HG03469 (cell line): Measurements from ENCODE around the gene CCNL2.
"Not testable (repeated sequence)": the region's sequence is repeated elsewhere in the genome, so short reads cannot be mapped to it uniquely, and the experiment has no call there.

Experiments
- ATAC-seq: cut with Tn5 transposase; IDR thresholded peaks from one replicate; pipeline ENCODE4 v1.9.1; 2021; ENCODE audit warnings: mild to moderate bottlenecking, moderate library complexity, moderate number of reproducible peaks; ENCODE audit not compliant: unreplicated experiment

Gene CCNL2

DNA sequence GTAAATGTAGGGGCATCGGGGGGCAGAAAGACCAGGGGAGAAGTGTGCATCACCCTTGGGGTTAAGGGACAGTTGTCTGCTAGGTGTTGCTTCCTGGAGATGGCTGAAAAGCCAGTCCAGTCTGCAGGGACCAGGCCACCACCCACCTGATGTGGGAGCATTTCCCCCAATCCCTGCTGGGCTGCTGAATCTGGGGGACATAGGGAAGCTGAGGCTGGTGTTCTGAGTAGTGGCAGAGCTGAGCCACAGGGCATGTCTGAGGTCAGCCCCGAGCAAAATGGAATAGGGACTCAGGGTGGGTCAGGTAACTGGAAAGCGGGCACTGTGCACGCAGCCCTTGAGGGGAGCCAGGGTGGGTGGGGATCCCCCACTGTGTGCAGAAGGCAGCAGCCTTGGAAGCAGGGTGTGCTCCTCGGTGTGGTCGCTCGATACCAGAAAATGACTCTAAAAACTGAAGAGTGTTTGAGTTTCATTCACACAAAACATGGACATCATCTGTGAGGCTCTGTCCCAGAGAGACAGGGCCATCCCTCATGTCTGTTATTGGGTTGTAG, 2.4 kb upstream of the CCNL2 start:
- ATAC-seq = no peak

GRCh38 chr1:1400576-1401456, 1.7 kb upstream of the CCNL2 start:
- ATAC-seq = no peak

- no peak for ATAC-seq
These were observed 889 bp upstream of the CCNL2 start for GRCh38 chr1:1399872-1400575.

- no peak for ATAC-seq
These were observed 403 bp downstream of the CCNL2 start for GRCh38 chr1:1398677-1399186.

DNA sequence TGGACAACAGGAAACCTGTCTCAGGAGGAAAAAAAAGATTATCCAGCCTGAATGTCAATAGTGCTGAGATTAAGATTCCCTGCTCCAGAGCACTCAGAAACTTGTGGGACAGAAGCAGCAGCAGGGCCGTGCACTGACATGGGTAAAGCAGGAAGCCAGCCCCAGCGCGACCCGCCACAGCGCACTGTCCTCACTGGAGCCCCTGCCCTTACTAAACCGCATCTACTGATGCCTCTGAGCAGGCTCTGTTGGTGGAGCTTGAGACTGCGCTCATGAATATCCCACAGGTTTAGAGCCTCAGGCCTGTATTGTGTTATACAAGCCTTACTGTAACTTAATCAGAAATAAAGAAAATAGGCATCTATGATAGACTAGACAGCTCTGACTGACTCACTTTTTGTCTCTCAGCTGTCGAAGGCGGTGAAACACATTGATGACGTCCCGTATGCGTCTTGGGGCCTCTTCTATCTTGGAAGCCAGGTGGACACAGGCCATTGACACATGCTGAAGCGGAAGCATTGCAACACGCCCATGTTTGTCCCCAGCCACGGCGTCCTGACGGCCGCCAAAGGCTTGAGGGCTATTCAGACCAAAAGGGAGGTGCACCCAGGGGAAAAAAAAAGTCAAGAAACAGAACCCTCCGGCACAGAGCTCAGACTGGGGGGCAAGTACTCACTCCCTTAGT, 1.2 kb downstream of the CCNL2 start:
- no peak for ATAC-seq

- ATAC-seq = no peak
These were observed 4.0 kb downstream of the CCNL2 start for GRCh38 chr1:1395166-1395565.

- ATAC-seq = no peak
These were observed 5.0 kb downstream of the CCNL2 start for GRCh38 chr1:1394116-1394515.

DNA sequence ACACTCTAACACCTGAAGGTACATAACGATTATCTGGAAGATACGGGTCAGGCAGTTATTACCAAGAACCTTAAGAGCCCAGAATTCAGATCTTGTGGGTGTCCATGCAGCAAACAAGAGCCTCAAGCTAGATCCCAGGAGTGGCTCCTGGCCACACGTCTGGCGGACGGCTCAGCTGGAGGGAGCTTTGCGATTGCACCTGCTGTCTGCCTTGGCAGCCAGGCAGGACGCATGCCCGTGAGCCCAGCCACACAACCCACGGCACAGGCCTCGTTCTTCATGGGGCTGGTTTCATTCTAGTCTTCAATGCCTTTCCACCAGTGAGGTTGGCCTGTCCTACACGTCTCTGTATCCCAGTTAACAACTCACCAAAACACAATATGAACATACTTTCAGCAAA, 5.7 kb downstream of the CCNL2 start:
- no peak for ATAC-seq

GRCh38 chr1:1393014-1393413, 6.1 kb downstream of the CCNL2 start:
- no peak for ATAC-seq

- ATAC-seq = no peak
These were observed 7.9 kb downstream of the CCNL2 start for GRCh38 chr1:1391225-1391624.

DNA sequence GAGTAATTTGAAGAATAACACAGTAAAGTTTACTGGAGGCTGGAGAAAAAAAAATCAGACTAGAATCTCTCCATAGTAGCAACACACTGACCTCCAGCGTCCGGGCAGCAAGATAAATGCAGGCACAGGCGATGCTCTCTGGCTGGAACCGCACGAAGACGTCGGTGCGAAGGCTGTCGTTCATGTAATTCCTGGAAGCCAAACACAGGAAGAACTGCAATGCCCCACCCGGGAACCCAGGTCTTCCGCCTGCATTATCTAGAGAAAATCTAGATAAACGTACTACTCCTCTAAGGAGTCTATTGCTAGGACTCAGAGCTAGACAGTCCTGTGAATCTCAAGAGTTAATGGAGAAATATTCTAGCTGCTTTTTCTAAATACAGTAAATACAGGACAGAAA, 8.5 kb downstream of the CCNL2 start:
- ATAC-seq = no peak

DNA sequence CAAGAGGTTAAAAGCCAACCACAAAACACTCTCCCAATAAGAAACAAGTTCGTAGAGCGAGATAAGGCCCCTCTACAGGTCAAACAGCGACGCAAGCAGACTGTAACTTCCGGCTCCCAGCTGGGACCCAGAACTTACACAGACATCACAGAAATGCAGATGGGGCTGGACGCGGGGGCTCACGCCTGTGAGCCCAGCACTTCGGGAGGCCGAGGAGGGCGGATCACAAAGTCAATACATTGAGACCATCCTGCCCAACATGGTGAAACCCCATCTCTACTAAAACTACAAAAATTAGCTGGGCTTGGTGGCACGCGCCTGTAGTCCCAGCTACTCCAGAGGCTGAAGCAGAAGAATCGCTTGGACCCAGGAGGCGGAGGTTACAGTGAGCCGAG, 11.1 kb downstream of the CCNL2 start:
- no peak for ATAC-seq

- no peak for ATAC-seq
These were observed 11.7 kb downstream of the CCNL2 start for GRCh38 chr1:1387098-1388077.

- no peak for ATAC-seq
These were observed 13.2 kb downstream of the CCNL2 start for GRCh38 chr1:1385931-1386330.

- not testable (repeated sequence) for ATAC-seq
These were observed 13.8 kb downstream of the CCNL2 start for GRCh38 chr1:1385339-1385738.

DNA sequence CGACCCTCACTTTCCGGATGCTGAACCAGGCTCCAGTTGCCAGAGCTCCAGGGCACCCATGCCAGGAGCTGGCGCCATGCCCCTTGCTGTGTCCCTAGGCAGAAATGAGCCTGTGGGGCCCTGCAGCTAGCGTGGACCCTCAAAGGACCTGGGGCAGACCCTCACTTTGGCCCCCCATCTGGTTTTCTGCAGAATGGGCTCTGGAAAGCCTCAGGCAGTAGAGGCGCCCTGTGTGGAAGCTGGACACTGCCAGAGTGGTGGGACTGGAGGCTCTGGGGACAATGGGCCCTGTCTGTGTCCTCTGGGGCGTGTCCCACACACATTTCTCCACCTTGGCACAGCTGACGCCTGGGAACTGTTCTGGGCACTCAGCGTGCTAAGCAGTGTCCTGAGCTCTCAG, 17.8 kb downstream of the CCNL2 start:
- no peak for ATAC-seq

GRCh38 chr1:1380860-1381259, 18.3 kb downstream of the CCNL2 start:
- ATAC-seq = no peak

DNA sequence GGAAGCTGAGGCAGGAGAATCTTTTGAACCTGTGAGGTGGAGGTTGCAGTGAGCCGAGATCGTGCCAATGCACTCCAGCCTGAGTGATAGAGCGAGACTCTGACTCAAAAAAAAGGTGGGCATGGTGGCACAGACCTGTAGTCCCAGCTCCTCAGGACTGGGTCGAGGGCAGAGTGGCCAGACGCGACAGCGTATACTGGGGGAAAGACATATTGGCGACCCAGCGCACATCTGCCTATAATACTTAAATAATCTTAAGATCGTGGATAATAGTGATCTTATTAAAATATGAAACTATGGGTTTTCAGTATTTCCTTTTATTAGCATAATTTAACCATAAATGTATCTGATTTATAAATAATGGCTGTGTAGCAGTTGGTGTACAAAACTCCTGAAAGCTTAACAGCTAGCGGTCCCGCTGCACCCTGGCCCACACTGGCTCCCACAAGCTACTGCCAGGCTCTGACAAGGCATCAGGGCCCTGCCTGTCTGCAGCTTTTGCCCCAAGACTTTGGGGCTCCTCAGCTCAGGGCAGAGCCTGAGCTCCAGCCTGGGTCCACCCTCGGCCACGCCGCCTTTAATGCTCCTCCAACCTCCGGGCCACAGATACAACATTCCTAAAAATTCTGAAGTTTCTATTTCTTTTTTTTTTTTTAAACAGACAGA, 21.5 kb downstream of the CCNL2 start:
- no peak for ATAC-seq

GRCh38 chr1:1376551-1377226, 22.4 kb downstream of the CCNL2 start:
- ATAC-seq = no peak
